K562 (cell line): ENCODE results near the gene ST7. TPM values are rescaled to one million over a fixed set of nuclear protein-coding genes. Genes with fewer than 3 reads are reported as not detected.

Experiments
- ATAC-seq: fragments of 200-7000 bp; cut with Tn5 transposase; 3 replicates; pipeline ENCODE4 v1.9.1; 2020; ENCODE audit warnings: moderate library complexity
- BruUV-seq: library from RNA; stranded (reverse); fragments of 400-500 nt; replicated peaks from 2 replicates; lab custom pipeline; 2021; lab: Mats Ljungman, UMichigan
- CTCF ChIA-PET: fragments of 300-600 bp; formaldehyde crosslinking; extraction: SDS; loops from one replicate; lab custom pipeline; 2021; ENCODE audit warnings: low intra/inter-chr PET ratio; lab: Yijun Ruan, JAX
- POLR2A ChIA-PET: fragments of 300-600, 350-650 bp; sonication (Branson Sonifier 250); formaldehyde crosslinking; extraction: SDS; loops from one replicate; lab custom pipeline; 2021; ENCODE audit warnings: antibody characterized with exemption, inconsistent platforms; lab: Yijun Ruan, JAX
- DNase-seq, 4 experiments: peaks; one replicate each; pipeline versions ENCODE4 v3.0.0 to v3.0.0-alpha.2; 2011 to 2018; ENCODE audit warnings: low spot score in 3 of 4, mixed read lengths in 3 of 4; ENCODE audit errors: extremely low read depth in 1 of 4
- FAIRE-seq: peaks from 2 replicates; lab custom pipeline; 2011; peaks lifted over from hg19 to GRCh38; lab: Jason Lieb, UNC
- H2AFZ ChIP-seq: 2 replicates; pipeline ENCODE4 v1.6.0; 2011; ENCODE audit warnings: low read depth, low read length, control low read depth, inconsistent platforms
- H3K27ac ChIP-seq: fragments of 200-600 bp; 3 replicates; pipeline ENCODE4 v1.8.0; 2011; ENCODE audit warnings: low read depth, mild to moderate bottlenecking, control low read depth, inconsistent platforms, low read length, moderate library complexity, mixed read lengths; ENCODE audit errors: extremely low read depth
- H3K27me3 ChIP-seq, 2 experiments: fragments of 300-600 bp in 1 of 2; 2 replicates in 1 of 2; 3 replicates in 1 of 2; pipeline versions ENCODE4 v1.6.0 to v1.8.0; 2011; ENCODE audit warnings: inconsistent platforms in 2 of 2, low read length in 2 of 2, mild to moderate bottlenecking in 1 of 2, mixed read lengths in 1 of 2, moderate library complexity in 1 of 2; ENCODE audit not compliant: control insufficient read depth in 2 of 2, insufficient read depth in 2 of 2
- H3K36me3 ChIP-seq: fragments of 300-600 bp; 3 replicates; pipeline ENCODE4 v1.8.0; 2011; ENCODE audit warnings: mild to moderate bottlenecking, low read length, inconsistent platforms; ENCODE audit not compliant: control insufficient read depth, insufficient read depth
- H3K4me1 ChIP-seq, 2 experiments: fragments of 200-600 bp in 1 of 2; replicated peaks in 1 of 2; 2 replicates in 1 of 2; 3 replicates in 1 of 2; pipeline versions ENCODE4 v1.5.1 to v1.8.0; 2011; ENCODE audit warnings: inconsistent platforms in 2 of 2, low read length in 2 of 2, mild to moderate bottlenecking in 1 of 2, mixed read lengths in 1 of 2, moderate library complexity in 1 of 2; ENCODE audit not compliant: control insufficient read depth in 2 of 2, insufficient read depth in 2 of 2
- H3K4me2 ChIP-seq: 2 replicates; pipeline ENCODE4 v1.6.1; 2011; ENCODE audit warnings: low read length, control low read depth, inconsistent platforms, mixed read lengths; ENCODE audit not compliant: insufficient read depth
- H3K4me3 ChIP-seq: fragments of 200-600 bp; sonication (generic), shearing (Covaris generic); 2 replicates; pipeline ENCODE4 v1.5.1; 2016; ENCODE audit warnings: control low read depth, inconsistent platforms
- H3K79me2 ChIP-seq: fragments of 200-600 bp; 3 replicates; pipeline ENCODE4 v1.8.0; 2011; ENCODE audit warnings: low read length, inconsistent platforms; ENCODE audit not compliant: control insufficient read depth, insufficient read depth
- H3K9ac ChIP-seq, 2 experiments: 2 replicates each; pipeline versions ENCODE4 v1.6.0 to v1.6.1; 2011; ENCODE audit warnings: low read depth in 2 of 2, low read length in 2 of 2, control low read depth in 1 of 2, inconsistent platforms in 1 of 2, mild to moderate bottlenecking in 1 of 2, mixed read lengths in 1 of 2; ENCODE audit not compliant: insufficient read depth in 1 of 2
- H3K9me1 ChIP-seq: one replicate; pipeline ENCODE4 v1.6.0; 2011; ENCODE audit warnings: inconsistent platforms, mild to moderate bottlenecking, low read length, moderate library complexity; ENCODE audit not compliant: control insufficient read depth, insufficient read depth
- H3K9me3 ChIP-seq: replicated peaks from 2 replicates; pipeline ENCODE4 v1.5.1; 2011; ENCODE audit warnings: low read depth, low read length, inconsistent platforms; ENCODE audit not compliant: control insufficient read depth, insufficient read depth
- H4K20me1 ChIP-seq: replicated peaks from 2 replicates; pipeline ENCODE4 v1.6.1; 2011; ENCODE audit warnings: low read length, inconsistent platforms, mixed read lengths; ENCODE audit not compliant: control insufficient read depth, insufficient read depth
- CBFA2T2 ChIP-seq: fragments of 450-650 bp; conservative IDR thresholded peaks from 2 replicates; pipeline ENCODE4 v1.6.1; 2017; ENCODE audit warnings: mild to moderate bottlenecking
- CBFA2T3 ChIP-seq: fragments of 450-650 bp; IDR thresholded peaks from 2 replicates; pipeline ENCODE4 v1.6.1; 2017
- CUX1 ChIP-seq: fragments of 200-800 bp; sonication (Bioruptor generic); IDR thresholded peaks from 2 replicates; pipeline ENCODE4 v1.6.1; 2016; ENCODE audit warnings: missing genetic modification characterization, missing compliant biosample characterization
- DPF2 ChIP-seq: fragments of 450-650 bp; IDR thresholded peaks from 2 replicates; pipeline ENCODE4 v1.6.1; 2016
- FOXO4 ChIP-seq: fragments of 450-650 bp; formaldehyde crosslinking; IDR thresholded peaks from 2 replicates; pipeline ENCODE4 v1.4.0; 2020; ENCODE audit warnings: mild to moderate bottlenecking, moderate library complexity
- NEUROD1 ChIP-seq: fragments of 150-350 bp; IDR thresholded peaks from 2 replicates; pipeline ENCODE4 v1.6.1; 2014; ENCODE audit warnings: borderline replicate concordance, low read length, low read depth; ENCODE audit not compliant: partially characterized antibody
- THRB ChIP-seq: fragments of 450-650 bp; formaldehyde crosslinking; conservative IDR thresholded peaks from 2 replicates; pipeline ENCODE4 v1.4.0; 2022; ENCODE audit warnings: mild to moderate bottlenecking, missing genetic modification characterization
- USF2 ChIP-seq: sonication (generic); formaldehyde crosslinking; IDR thresholded peaks from 2 replicates; pipeline ENCODE4 v1.5.0; 2020; ENCODE audit warnings: missing genetic modification reagents
- ZNF507 ChIP-seq: conservative IDR thresholded peaks from 2 replicates; pipeline ENCODE4 v1.6.1; 2017; ENCODE audit warnings: missing genetic modification characterization, missing compliant biosample characterization
- WGBS: fragments of 100-300 bp; shearing (Covaris generic); methylation state at CpG from one replicate; pipeline ENCODE4 v1.1.6; 2016; ENCODE audit warnings: low coverage, mixed read lengths; ENCODE audit not compliant: insufficient coverage; ENCODE audit errors: missing lambda C conversion rate; 5-methylcytosine and 5-hydroxymethylcytosine counted together
- in situ Hi-C: fragments of 300-500 bp; cut with MboI; formaldehyde crosslinking; loops from 4 replicates; pipeline ENCODE4 v1.15.0; 2018; ENCODE audit warnings: inconsistent platforms, mixed read lengths
- intact Hi-C: fragments of 100-400 bp; cut with micrococcal nuclease; formaldehyde crosslinking; loops from 2 replicates; pipeline ENCODE4 v1.14.2; 2022
- polyA plus RNA-seq, 8 experiments: library from polyadenylated mRNA; depleted of rRNA in 4 of 8; stranded (reverse) in 5 of 8; unstranded in 3 of 8; fragments of >200 nt; fragmentation: Nextera tagmentation in 2 of 8; fragmentation: Illumina TruSeq in 1 of 8; extraction: Ambion mirVana in 2 of 8; extraction: Trizol in 1 of 8; gene quantifications; 2 replicates each; pipeline versions ENCODE4 v1.2.1 to v1.2.3, GENCODE V29; 2011 to 2014; ENCODE audit warnings: inconsistent platforms in 1 of 8, missing spikeins in 1 of 8
- total RNA-seq, 7 experiments: library from RNA; depleted of rRNA in 6 of 7; stranded (reverse); fragments of >200 nt in 6 of 7; fragmentation: Illumina TruSeq in 2 of 7; extraction: Trizol in 2 of 7; gene quantifications; 2 replicates each; pipeline versions ENCODE4 v1.2.1 to v1.2.3, GENCODE V29; 2011 to 2021; ENCODE audit warnings: low replicate concordance in 1 of 7

ST7 gene
- total and polyA plus RNA-seq, 9 of the 15 experiments (the other 6 are each of a cell fraction or from before 2014, with no cell fraction given) = 23.9 to 56.3 (median 36.9) TPM

GRCh38 chr7:117091721-117092120 lies 138.4 kb downstream of the ST7 start:
- CTCF ChIA-PET = no interaction called here
- no TSS peak for BruUV-seq
- Histone ChIP-seq H3K9me3 (no peaks in the 10 kb centered on the region), H3K27ac (no peak overlapping the region), H3K4me1 (peaks cover 11 to 39% of the 10 kb centered on the region in 2 experiments), H3K79me2 (peaks cover 66% of the 10 kb centered on the region), H3K36me3 (peaks cover 22% of the 10 kb centered on the region; the same call in 2 of the 3 replicates), H3K9me1 (no peaks in the 10 kb centered on the region), H4K20me1 (peaks cover 4% of the 10 kb centered on the region; the same call in 1 of the 2 replicates), H3K4me3 (no peak overlapping the region), H3K27me3 (no peaks in the 10 kb centered on the region), H3K4me2 (no peak overlapping the region), H2AFZ (no peak overlapping the region), H3K9ac (no peak overlapping the region; a peak in 1 of 4 replicates)
- in situ Hi-C loops (no loop called here), intact Hi-C loops (no loop called here)
- POLR2A ChIA-PET = no interaction called here
- DNase-seq = peak in 1 of 4 experiments; percentile 50
- WGBS = 68% methylated on average over 3 of the region's 3 CpGs
- no peak; the same call in 1 of the 3 replicates for ATAC-seq
- TF ChIP-seq CUX1 (CRISPR knock-in tag) (no peak), ZNF507 (tag) (no peak), USF2 (no peak), CBFA2T3 (peak; percentile 45), DPF2 (no peak), THRB (CRISPR knock-in tag) (no peak), NEUROD1 (no peak), FOXO4 (CRISPR knock-in tag) (no peak), CBFA2T2 (peak; percentile 13; the same call in 1 of the 2 replicates)
- no peak for FAIRE-seq
